ENCODE data around the gene SRSF2. TPM values are rescaled to one million over a fixed set of nuclear protein-coding genes. Genes with fewer than 3 reads are reported as not detected.
A peak's percentile ranks its signal among the peaks of the same experiment; 100 is the strongest.

Gene SRSF2
- total RNA-seq, 4 donors from 2014 or later = 106 to 194 (median 148) TPM

DNA sequence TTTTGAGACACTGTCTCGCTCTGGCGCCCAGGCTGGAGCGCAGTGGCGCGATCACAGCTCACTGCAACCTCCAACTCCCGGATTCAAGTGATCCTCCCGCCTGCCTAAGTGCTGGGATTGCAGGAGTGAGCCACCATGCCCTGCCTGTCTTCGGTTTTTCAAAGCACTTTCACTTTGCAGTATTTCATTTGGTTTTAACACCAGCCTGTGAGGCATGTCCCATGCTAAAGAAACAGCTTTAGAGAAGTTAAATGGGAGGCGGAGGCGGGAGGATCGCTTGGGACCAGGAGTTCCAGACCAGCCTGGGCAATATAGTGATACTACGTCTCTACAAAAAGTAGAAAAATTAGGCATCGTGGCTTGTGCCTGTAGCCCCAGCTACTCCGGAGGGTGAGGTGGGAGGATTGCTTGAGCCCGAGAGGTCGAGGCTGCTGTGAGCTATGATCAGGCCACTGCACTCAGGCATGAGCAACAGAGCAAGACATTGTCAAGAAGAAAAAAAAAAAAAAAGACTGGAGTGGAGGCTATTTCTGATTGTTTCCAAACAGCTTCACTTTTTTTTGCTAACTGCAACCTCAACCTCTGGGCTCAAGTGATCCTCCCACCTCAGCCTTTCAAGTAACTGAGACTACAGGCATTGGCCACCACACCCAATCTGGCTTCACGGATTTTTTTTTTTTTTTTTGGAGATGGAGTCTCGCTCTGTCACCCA is 9.2 kb downstream of the SRSF2 start:
- ATAC-seq = no peak
- Histone ChIP-seq H3K27me3 (no peaks in the 10 kb centered on the region), H3K4me3 (peak overlapping the region; percentile 77 to 97), H3K4me1 (peaks cover 2 to 85% (median 26%) of the 10 kb centered on the region in 3 donors), H3K36me3 (peaks cover 0 to 52% of the 10 kb centered on the region in 2 donors), H3K27ac (peak overlapping the region; percentile 96 to 100 (median 100)), H3K9me3 (no peaks in the 10 kb centered on the region)
- 54 to 74% methylated on average over 5 to 11 of the region's 18 CpGs for WGBS, 2 donors (ENCODE audit: low coverage in 1 of 2)
- TF ChIP-seq POLR2A (IDR thresholded peaks at IDR 0.05) (no peak), EP300 (IDR thresholded peaks at IDR 0.05) (no peak), POLR2AphosphoS5 (IDR thresholded peaks at IDR 0.05) (no peak)
- TF ChIP-seq, protein P1, sequence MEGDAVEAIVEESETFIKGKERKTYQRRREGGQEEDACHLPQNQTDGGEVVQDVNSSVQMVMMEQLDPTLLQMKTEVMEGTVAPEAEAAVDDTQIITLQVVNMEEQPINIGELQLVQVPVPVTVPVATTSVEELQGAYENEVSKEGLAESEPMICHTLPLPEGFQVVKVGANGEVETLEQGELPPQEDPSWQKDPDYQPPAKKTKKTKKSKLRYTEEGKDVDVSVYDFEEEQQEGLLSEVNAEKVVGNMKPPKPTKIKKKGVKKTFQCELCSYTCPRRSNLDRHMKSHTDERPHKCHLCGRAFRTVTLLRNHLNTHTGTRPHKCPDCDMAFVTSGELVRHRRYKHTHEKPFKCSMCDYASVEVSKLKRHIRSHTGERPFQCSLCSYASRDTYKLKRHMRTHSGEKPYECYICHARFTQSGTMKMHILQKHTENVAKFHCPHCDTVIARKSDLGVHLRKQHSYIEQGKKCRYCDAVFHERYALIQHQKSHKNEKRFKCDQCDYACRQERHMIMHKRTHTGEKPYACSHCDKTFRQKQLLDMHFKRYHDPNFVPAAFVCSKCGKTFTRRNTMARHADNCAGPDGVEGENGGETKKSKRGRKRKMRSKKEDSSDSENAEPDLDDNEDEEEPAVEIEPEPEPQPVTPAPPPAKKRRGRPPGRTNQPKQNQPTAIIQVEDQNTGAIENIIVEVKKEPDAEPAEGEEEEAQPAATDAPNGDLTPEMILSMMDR (IDR thresholded peaks at IDR 0.05) = no peak

DNA sequence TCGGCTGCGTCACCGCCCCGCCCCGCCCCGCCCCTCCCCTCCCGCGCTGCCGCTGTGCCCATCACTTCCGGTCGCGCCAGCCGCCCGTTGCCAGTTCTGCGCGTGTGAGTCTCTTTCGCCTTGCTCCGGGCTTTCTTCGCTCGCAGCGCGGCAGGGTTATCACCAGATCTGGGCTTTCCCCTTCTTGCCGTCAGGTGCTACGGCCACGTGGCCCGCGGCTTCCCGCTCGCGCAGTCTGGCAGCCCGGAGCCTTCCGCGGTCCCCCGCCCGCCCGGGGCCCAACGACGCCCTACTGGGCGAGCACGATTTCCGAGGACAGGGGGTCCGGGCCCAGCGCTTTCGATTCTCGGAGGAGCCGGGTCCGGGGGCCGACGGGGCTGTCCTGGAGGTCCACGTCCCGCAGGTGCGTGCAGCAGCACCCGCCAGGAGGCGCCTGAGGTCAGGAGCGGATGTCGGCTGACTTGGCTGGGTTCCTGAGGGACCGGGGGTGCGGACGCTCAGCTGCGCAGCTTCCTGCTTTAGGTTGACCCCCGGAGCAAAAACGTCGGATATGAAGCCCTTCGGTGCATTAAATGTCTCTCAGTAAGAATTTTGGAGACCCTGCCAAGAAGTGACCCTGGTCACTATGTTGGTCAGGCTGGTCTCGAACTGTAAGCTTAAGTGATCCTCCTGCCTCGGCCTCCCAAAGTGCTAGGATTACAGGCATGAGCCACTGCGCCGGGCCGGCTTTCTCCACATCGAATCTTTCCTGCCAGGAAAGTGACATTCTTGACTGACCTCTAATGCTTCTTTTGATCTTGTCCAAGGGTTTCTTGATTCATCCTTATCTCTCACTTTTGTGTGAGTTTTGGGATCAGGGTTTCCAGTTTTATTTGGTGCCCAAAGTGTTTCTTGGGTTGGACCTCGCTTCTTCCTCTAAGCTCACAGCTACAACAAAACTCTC is 10.1 kb downstream of the SRSF2 start, which contains the start of gene METTL23:
TSS of gene METTL23 (plus strand) at position 64 of the 943 bp plus-strand sequence. CDS start 2,872 bp downstream, outside the sequence.
- Histone ChIP-seq H3K36me3 (peaks cover 0 to 51% of the 10 kb centered on the region in 2 donors), H3K9me3 (no peaks in the 10 kb centered on the region), H3K27ac (peak within 1 kb of the TSS; percentile 96 to 100 (median 100)), H3K27me3 (no peaks in the 10 kb centered on the region), H3K4me3 (peak within 1 kb of the TSS; percentile 77 to 97), H3K4me1 (peaks cover 2 to 84% (median 31%) of the 10 kb centered on the region in 3 donors)
- 5 to 11% methylated on average over 7 to 8 of the region's 71 CpGs for WGBS, 2 donors (ENCODE audit: low coverage in 1 of 2)
- TF ChIP-seq POLR2A (IDR thresholded peaks at IDR 0.05) = no peak
- TF ChIP-seq EP300 (IDR thresholded peaks at IDR 0.05) = no peak
- TF ChIP-seq, protein P1 (IDR thresholded peaks at IDR 0.05) = peak in 3 of 4 experiments; percentile 79 to 87 (median 84)
- peak; percentile 1 for TF ChIP-seq POLR2AphosphoS5 (IDR thresholded peaks at IDR 0.05)
- ATAC-seq = peak; percentile 68

DNA sequence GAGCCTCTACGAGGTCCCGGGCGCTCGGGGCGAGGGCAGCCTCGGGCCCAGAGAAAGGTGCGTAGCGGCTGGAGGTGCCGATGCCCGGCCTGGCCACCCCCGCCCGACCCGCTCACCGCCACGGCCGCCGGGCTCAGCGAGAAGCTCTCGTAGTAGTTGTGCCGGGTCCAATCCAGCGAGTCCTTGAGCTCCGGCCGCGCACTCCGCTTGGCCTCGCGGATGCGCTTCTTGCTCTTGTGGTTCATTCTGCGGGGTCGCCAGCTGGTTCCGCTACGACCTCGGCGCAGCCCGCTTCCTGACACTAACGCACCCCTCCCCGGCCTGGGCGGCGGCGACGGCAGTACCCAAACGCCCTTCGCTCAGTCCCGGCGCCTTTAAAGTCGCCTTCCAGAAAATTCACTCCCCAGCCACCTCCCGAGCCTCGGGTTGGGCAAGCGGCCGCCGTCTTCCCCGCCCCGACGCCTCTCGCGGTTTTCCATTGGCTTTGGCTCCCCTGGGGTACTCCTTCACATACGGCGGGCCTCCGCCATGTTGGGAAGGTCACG is 10.8 kb downstream of the SRSF2 start, which contains the start of gene JMJD6:
TSS of gene JMJD6 (minus strand) at position 376 of the 545 bp plus-strand sequence. CDS start at position 245, 131 bp downstream.
- no peaks in the 10 kb centered on the region for H3K9me3 ChIP-seq
- peak within 1 kb of the TSS; percentile 96 to 100 (median 100) for H3K27ac ChIP-seq
- TF ChIP-seq POLR2A (IDR thresholded peaks at IDR 0.05) (peak; percentile 97), POLR2AphosphoS5 (IDR thresholded peaks at IDR 0.05) (peak; percentile 98), EP300 (IDR thresholded peaks at IDR 0.05) (no peak)
- TF ChIP-seq, protein P1 (IDR thresholded peaks at IDR 0.05) = no peak
- no peaks in the 10 kb centered on the region for H3K27me3 ChIP-seq
- peaks cover 2 to 84% (median 31%) of the 10 kb centered on the region in 3 donors for H3K4me1 ChIP-seq
- peak; percentile 98 for ATAC-seq
- peaks cover 0 to 51% of the 10 kb centered on the region in 2 donors for H3K36me3 ChIP-seq
- 1% methylated on average over 22 of the region's 60 CpGs; no CpG with 5 or more reads in 1 of the 2 donors for WGBS, 2 donors (ENCODE audit: low coverage in 1 of 2)
- peak within 1 kb of the TSS; percentile 77 to 97 for H3K4me3 ChIP-seq

DNA sequence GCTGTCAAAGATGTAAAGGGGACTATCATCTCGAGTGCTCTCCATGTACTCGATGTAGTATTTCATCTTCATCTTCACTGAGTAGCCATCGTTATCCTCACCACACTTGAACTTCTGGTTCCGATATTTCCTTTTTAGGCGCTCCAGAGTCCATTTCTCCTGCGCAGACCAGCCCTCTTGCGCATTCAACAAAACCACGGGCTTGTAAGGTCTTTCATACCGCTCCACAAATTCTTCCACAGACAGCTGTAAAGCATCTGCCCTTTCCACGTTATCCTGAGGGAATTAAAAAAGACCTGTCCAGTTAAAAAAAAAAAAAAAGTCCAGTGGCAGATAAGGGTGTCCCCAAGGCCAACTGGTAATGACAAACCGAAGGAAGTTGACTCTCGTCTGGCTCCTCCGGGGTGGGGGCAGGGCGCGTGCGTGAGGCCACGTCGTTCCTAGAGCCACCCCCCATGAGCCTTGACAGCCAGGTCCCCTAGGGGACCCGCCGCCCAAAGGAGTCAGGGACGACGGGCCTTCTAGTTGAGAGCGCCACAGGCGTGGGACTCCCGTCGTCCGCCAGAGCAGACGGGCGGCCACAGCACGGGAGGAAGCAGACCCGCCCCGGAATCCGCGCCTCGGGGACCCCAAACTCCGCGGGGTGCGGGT is 11.4 kb downstream of the SRSF2 start:
- 6 to 13% methylated on average over 9 to 22 of the region's 38 CpGs for WGBS, 2 donors (ENCODE audit: low coverage in 1 of 2)
- Histone ChIP-seq H3K9me3 (no peaks in the 10 kb centered on the region), H3K4me1 (peaks cover 2 to 85% (median 31%) of the 10 kb centered on the region in 3 donors), H3K36me3 (peaks cover 0 to 51% of the 10 kb centered on the region in 2 donors), H3K4me3 (peak overlapping the region; percentile 77 to 97), H3K27me3 (no peaks in the 10 kb centered on the region), H3K27ac (peak overlapping the region; percentile 96 to 100 (median 100))
- TF ChIP-seq EP300 (IDR thresholded peaks at IDR 0.05) (no peak), POLR2A (IDR thresholded peaks at IDR 0.05) (peak in 1 of 2 donors; percentile 16), POLR2AphosphoS5 (IDR thresholded peaks at IDR 0.05) (peak; percentile 51)
- TF ChIP-seq, protein P1 (IDR thresholded peaks at IDR 0.05) = peak in 2 of 4 experiments; percentile 10 to 13
- peak; percentile 35 for ATAC-seq
